Body of pancreas (tissue), 4 donors: ENCODE results near the gene CDH4. TPM values are rescaled to one million over a fixed set of nuclear protein-coding genes. Genes with fewer than 3 reads are reported as not detected.

ENCODE experiments used
- ATAC-seq: fragments of 150-250 bp; one replicate; pipeline ENCODE4 v1.9.1; 2016
- DNase-seq, 4 donors: peaks; one replicate each; pipeline ENCODE4 v3.0.0-alpha.2; 2019
- H3K27ac ChIP-seq, 4 donors: fragments of 200-600 bp; sonication (generic); 1 replicate in 3 of 4; 2 replicates in 1 of 4; pipeline versions ENCODE4 v1.5.1 to v1.6.1; 2016 to 2019; ENCODE audit warnings: mild to moderate bottlenecking in 1 of 4, mixed read lengths in 1 of 4, moderate library complexity in 1 of 4
- H3K27me3 ChIP-seq, 2 donors: fragments of 200-600 bp; sonication (generic); one replicate each; pipeline ENCODE4 v1.6.0; 2016; ENCODE audit warnings: mild to moderate bottlenecking in 1 of 2
- H3K36me3 ChIP-seq, 2 donors: fragments of 200-600 bp; sonication (generic); replicated peaks in 1 of 2; 2 replicates each; pipeline ENCODE4 v1.5.1; 2016; ENCODE audit warnings: low read depth in 2 of 2; ENCODE audit not compliant: insufficient read depth in 1 of 2
- H3K4me1 ChIP-seq: fragments of 200-600 bp; sonication (generic); one replicate; pipeline ENCODE4 v1.6.0; 2016
- H3K4me3 ChIP-seq, 2 donors: fragments of 200-600 bp; sonication (generic); 1 replicate in 1 of 2; 2 replicates in 1 of 2; pipeline ENCODE4 v1.5.1; 2016 to 2019
- H3K9me3 ChIP-seq, 3 donors: fragments of 200-600 bp; sonication (generic); 1 replicate in 2 of 3; 2 replicates in 1 of 3; pipeline ENCODE4 v1.5.1; 2016
- POLR2A ChIP-seq, 3 donors: fragments of 450-650 bp; IDR thresholded peaks; one replicate each; pipeline ENCODE4 v1.6.1; 2016; ENCODE audit warnings: antibody characterized with exemption in 3 of 3, mild to moderate bottlenecking in 2 of 3
- WGBS, 2 donors: methylation state at CpG; one replicate each; pipeline ENCODE4 v1.1.5; 2017; 5-methylcytosine and 5-hydroxymethylcytosine counted together
- intact Hi-C: fragments of 100-400 bp; cut with DNase I; formaldehyde crosslinking; loops from one replicate; pipeline ENCODE4 v1.15.1; 2023
- total RNA-seq, 2 donors: library from RNA; depleted of rRNA; stranded (reverse); fragments of >200 nt; gene quantifications; one replicate each; pipeline ENCODE4 v1.1.0, GENCODE V29; 2016
- TF ChIP-seq, protein P1 (sequence below), 7 experiments: fragments of 450-650 bp in 4 of 7; fragments of 200-600 bp in 3 of 7; sonication (generic) in 3 of 7; IDR thresholded peaks; one replicate each; pipeline ENCODE4 v1.5.1; 2016 to 2019; ENCODE audit warnings: antibody characterized with exemption in 7 of 7

Gene CDH4
- total RNA-seq, 2 donors from 2014 or later = 0.33 to 0.52 TPM

DNA sequence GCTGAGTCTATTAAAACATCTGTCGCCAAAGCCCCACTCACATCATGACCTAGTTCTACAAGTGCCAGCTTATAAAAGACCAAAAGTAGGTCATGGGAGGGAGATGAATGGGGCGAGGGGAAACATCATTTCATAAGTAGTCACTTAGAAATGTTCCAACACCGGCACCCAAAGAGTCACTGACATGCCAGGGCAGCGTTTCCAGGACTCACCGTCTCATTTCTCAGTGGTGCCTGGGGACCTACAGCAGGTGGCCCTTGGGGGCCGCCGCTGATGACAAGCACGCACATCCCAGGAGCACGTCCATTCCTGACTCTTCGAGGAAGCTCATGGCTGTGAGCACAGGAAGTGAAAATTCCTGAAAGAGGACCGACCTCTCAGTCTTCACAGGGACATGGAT is 260.4 kb downstream of the CDH4 start:
- no peaks in the 10 kb centered on the region for H3K9me3 ChIP-seq
- no peaks in the 10 kb centered on the region for H3K36me3 ChIP-seq
- no peaks in the 10 kb centered on the region for H3K4me1 ChIP-seq
- DNase-seq = no peak
- WGBS, 2 donors = 81 to 87% methylated on average over 11 of the region's 11 CpGs
- no peak overlapping the region for H3K27ac ChIP-seq
- ATAC-seq = no peak
- TF ChIP-seq POLR2A (IDR thresholded peaks at IDR 0.05) = no peak
- TF ChIP-seq, protein P1, sequence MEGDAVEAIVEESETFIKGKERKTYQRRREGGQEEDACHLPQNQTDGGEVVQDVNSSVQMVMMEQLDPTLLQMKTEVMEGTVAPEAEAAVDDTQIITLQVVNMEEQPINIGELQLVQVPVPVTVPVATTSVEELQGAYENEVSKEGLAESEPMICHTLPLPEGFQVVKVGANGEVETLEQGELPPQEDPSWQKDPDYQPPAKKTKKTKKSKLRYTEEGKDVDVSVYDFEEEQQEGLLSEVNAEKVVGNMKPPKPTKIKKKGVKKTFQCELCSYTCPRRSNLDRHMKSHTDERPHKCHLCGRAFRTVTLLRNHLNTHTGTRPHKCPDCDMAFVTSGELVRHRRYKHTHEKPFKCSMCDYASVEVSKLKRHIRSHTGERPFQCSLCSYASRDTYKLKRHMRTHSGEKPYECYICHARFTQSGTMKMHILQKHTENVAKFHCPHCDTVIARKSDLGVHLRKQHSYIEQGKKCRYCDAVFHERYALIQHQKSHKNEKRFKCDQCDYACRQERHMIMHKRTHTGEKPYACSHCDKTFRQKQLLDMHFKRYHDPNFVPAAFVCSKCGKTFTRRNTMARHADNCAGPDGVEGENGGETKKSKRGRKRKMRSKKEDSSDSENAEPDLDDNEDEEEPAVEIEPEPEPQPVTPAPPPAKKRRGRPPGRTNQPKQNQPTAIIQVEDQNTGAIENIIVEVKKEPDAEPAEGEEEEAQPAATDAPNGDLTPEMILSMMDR (IDR thresholded peaks at IDR 0.05) = no peak
- no peaks in the 10 kb centered on the region for H3K27me3 ChIP-seq
- no peak overlapping the region for H3K4me3 ChIP-seq
- intact Hi-C loops = no loop called here

DNA sequence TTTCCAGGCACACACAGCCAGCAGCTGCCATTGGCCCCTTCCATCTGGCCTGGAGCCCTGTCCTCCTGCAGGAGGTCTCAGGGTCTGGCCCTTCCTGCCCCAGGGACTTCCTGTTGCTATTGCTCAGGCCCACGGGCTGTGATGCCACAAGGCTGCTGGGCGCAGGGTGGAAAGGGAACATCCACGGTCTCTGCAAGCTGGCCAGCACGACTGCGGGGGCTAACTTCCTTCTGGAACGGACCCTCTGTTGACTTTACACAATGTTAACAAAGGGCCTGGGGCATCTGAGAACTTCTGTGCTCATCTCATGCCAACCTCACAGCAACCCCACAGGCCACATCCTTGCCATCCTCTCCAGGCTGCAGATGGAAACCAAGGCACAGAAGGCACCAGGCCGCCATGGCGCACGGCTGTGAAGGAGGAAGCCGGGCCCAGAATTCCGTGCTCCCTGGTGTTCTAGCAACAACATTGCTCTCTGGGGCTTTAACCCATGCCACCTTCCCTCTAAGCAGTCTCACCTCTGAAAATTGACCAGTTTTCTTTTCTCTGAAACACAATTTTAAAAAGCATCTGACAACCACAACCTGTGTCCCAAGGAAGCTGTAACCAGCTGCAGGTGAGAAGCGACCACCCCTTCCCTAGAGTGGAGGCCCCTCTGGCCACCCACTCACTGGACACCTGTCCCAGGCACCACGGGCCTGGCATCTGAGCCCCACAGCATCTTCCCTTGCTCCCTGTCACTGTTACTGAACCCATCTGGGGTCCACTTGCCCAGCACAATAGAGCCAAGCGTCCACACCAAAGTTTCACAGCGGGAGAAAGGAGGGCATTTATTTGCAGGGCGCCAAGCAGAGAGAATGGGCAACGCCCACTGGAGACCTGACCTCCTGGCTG is 261.3 kb downstream of the CDH4 start:
- Histone ChIP-seq H3K4me1 (no peaks in the 10 kb centered on the region), H3K27ac (no peak overlapping the region), H3K27me3 (no peaks in the 10 kb centered on the region), H3K9me3 (no peaks in the 10 kb centered on the region), H3K4me3 (no peak overlapping the region), H3K36me3 (no peaks in the 10 kb centered on the region)
- WGBS, 2 donors = 73% methylated on average over 13 to 17 of the region's 17 CpGs
- TF ChIP-seq POLR2A (IDR thresholded peaks at IDR 0.05) = no peak
- TF ChIP-seq, protein P1 (IDR thresholded peaks at IDR 0.05) = no peak
- intact Hi-C loops = no loop called here
- DNase-seq = no peak
- no peak for ATAC-seq

DNA sequence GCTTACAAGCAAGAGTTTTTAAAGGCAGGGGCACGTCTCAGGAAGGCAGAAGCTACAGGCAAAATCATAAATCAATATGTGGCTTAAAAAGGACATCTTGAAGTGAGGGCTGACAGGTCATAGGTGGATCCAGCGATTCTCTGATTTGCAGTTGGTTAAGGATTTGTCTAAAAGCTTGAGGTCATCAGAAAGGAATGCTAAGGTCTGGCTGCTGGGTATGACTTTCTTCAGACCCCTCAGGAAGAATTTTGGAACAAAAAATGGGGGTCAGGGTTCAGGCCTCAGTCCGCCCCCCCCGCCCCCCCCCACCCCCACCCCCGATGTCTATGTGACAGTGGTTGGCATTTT is 261.9 kb downstream of the CDH4 start:
- Histone ChIP-seq H3K27me3 (peaks cover 0 to 2% of the 10 kb centered on the region in 2 donors), H3K27ac (no peak overlapping the region), H3K4me1 (no peaks in the 10 kb centered on the region), H3K4me3 (no peak overlapping the region), H3K36me3 (no peaks in the 10 kb centered on the region), H3K9me3 (no peaks in the 10 kb centered on the region)
- intact Hi-C loops = no loop called here
- ATAC-seq (no peak), DNase-seq (no peak)
- 33 to 55% methylated on average over 5 of the region's 5 CpGs for WGBS, 2 donors
- TF ChIP-seq, protein P1 (IDR thresholded peaks at IDR 0.05) = no peak
- TF ChIP-seq POLR2A (IDR thresholded peaks at IDR 0.05) = no peak

DNA sequence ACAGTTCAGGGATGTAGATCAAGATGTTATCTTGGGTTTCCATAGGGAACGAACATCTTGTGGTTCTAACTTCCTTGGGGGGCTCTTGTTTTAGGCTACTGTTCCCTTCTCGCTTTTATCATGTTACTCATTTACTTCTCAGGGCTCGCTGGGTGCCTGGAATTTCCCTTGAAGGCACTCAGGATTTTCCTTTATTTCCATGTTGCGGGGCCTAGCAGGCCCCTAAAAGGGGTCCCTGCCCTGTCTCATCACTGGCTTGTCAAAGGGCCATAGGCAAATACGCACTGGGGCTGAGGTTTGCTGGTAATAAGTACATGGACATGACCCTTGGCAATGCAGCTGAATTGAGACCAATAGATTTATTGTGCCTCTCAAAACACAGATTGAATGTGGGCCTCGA is 262.3 kb downstream of the CDH4 start:
- DNase-seq = no peak
- Histone ChIP-seq H3K4me3 (no peak overlapping the region), H3K27ac (no peak overlapping the region), H3K9me3 (no peaks in the 10 kb centered on the region), H3K4me1 (no peaks in the 10 kb centered on the region), H3K36me3 (no peaks in the 10 kb centered on the region), H3K27me3 (peaks cover 0 to 4% of the 10 kb centered on the region in 2 donors)
- intact Hi-C loops = no loop called here
- TF ChIP-seq, protein P1 (IDR thresholded peaks at IDR 0.05) = no peak
- TF ChIP-seq POLR2A (IDR thresholded peaks at IDR 0.05) = no peak
- no peak for ATAC-seq
- 48 to 60% methylated on average over 6 of the region's 6 CpGs for WGBS, 2 donors
